Prostate gland (tissue), 2 donors: ENCODE results near the gene IL17RD. TPM values are rescaled to one million over a fixed set of nuclear protein-coding genes. Genes with fewer than 3 reads are reported as not detected.

Experiments
- DNase-seq: peaks from one replicate; pipeline ENCODE4 v3.0.0-alpha.2; 2019; ENCODE audit warnings: low spot score
- H3K27ac ChIP-seq, 2 donors: fragments of 200-600 bp; sonication (generic); 2 replicates each; pipeline ENCODE4 v1.5.1; 2017 to 2019
- H3K27me3 ChIP-seq: fragments of 200-600 bp; sonication (generic); replicated peaks from 2 replicates; pipeline ENCODE4 v1.5.1; 2019; ENCODE audit not compliant: insufficient read depth
- H3K36me3 ChIP-seq, 2 donors: fragments of 200-600 bp; sonication (generic); 1 replicate in 1 of 2; 2 replicates in 1 of 2; pipeline versions ENCODE4 v1.5.1 to v1.8.1; 2017 to 2019
- H3K4me1 ChIP-seq: fragments of 200-600 bp; sonication (generic); replicated peaks from 2 replicates; pipeline ENCODE4 v1.5.1; 2019
- H3K4me3 ChIP-seq, 2 donors: fragments of 200-600 bp; sonication (generic); 2 replicates each; pipeline ENCODE4 v1.5.1; 2017 to 2019
- H3K9me3 ChIP-seq: fragments of 200-600 bp; sonication (generic); 2 replicates; pipeline ENCODE4 v1.5.1; 2017
- POLR2A ChIP-seq: fragments of 450-650 bp; IDR thresholded peaks from one replicate; pipeline ENCODE4 v1.6.1; 2016; ENCODE audit warnings: antibody characterized with exemption, mild to moderate bottlenecking
- POLR2AphosphoS5 ChIP-seq: sonication (generic); formaldehyde crosslinking; IDR thresholded peaks from one replicate; pipeline ENCODE4 v1.6.1; 2017; ENCODE audit warnings: antibody characterized with exemption
- WGBS: methylation state at CpG from one replicate; pipeline ENCODE4 v1.1.5; 2018; 5-methylcytosine and 5-hydroxymethylcytosine counted together
- intact Hi-C: fragments of 100-400 bp; cut with DNase I; formaldehyde crosslinking; loops from one replicate; pipeline ENCODE4 v1.14.2; 2022
- total RNA-seq, 2 donors: library from RNA; depleted of rRNA; stranded (reverse); fragments of >200 nt; gene quantifications; one replicate each; pipeline ENCODE4 v1.1.0, GENCODE V29; 2016
- TF ChIP-seq, protein P1 (sequence below), 4 experiments: fragments of 200-600 bp in 2 of 4; fragments of 450-650 bp in 2 of 4; sonication (generic) in 2 of 4; IDR thresholded peaks; 1 replicate in 3 of 4; 2 replicates in 1 of 4; pipeline ENCODE4 v1.5.1; 2016 to 2019; ENCODE audit warnings: antibody characterized with exemption in 4 of 4, mild to moderate bottlenecking in 2 of 4, moderate library complexity in 2 of 4

Gene IL17RD
- total RNA-seq, 2 donors from 2014 or later = 8.3 to 19.9 TPM

DNA sequence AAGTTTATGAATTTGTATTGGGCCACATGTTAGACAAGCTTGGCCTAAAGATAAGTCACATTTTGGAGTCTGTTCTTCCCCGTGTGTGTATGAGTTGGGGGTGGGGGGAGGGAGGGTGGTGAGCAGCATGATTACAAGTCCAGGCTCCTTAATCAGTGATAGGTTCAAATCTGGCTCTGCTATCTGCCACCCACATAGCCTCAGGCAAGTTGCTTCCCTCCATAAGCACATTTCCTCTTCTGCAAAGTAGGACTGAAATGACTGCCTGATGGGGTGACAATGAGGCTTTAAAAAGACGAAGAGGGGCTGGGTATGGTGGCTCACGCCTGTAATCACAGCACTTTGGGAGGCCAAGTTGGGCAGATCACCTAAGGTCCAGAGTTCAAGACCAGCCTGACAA, 105.7 kb downstream of the IL17RD start:
- TF ChIP-seq POLR2A (no peak), POLR2AphosphoS5 (no peak)
- TF ChIP-seq, protein P1, sequence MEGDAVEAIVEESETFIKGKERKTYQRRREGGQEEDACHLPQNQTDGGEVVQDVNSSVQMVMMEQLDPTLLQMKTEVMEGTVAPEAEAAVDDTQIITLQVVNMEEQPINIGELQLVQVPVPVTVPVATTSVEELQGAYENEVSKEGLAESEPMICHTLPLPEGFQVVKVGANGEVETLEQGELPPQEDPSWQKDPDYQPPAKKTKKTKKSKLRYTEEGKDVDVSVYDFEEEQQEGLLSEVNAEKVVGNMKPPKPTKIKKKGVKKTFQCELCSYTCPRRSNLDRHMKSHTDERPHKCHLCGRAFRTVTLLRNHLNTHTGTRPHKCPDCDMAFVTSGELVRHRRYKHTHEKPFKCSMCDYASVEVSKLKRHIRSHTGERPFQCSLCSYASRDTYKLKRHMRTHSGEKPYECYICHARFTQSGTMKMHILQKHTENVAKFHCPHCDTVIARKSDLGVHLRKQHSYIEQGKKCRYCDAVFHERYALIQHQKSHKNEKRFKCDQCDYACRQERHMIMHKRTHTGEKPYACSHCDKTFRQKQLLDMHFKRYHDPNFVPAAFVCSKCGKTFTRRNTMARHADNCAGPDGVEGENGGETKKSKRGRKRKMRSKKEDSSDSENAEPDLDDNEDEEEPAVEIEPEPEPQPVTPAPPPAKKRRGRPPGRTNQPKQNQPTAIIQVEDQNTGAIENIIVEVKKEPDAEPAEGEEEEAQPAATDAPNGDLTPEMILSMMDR (IDR thresholded peaks at IDR 0.05) = no peak
- DNase-seq = no peak
- no peaks in the 10 kb centered on the region for H3K9me3 ChIP-seq
- intact Hi-C loops = no loop called here
- H3K27me3 ChIP-seq = no peaks in the 10 kb centered on the region
- 57% methylated on average over 3 of the region's 3 CpGs for WGBS
- H3K4me1 ChIP-seq = no peaks in the 10 kb centered on the region
- no peak overlapping the region for H3K27ac ChIP-seq
- no peak overlapping the region for H3K4me3 ChIP-seq
- no peaks in the 10 kb centered on the region for H3K36me3 ChIP-seq

DNA sequence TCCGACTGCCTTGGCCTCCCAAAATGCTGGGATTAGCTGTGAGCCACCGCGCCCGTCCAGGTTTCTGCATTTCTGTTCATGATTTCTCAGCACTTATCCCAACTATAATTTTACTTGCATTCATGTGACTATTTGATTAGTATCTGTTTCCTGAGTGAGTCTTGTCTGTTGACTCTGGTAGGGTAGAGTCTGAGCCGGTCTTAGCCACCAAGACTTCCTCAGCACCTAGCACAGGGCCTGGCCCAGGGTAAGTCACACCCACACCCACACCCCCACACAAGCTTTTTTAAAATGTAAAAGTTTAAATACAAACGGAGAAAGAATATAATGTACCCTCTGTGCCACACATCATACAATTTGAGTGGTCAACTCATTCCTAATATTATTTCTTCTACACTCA, 107.8 kb downstream of the IL17RD start:
- WGBS = 63% methylated on average over 6 of the region's 6 CpGs
- no peaks in the 10 kb centered on the region for H3K4me1 ChIP-seq
- no peak overlapping the region for H3K4me3 ChIP-seq
- H3K27me3 ChIP-seq = no peaks in the 10 kb centered on the region
- peak overlapping the region in 1 of 2 donors; percentile 21 for H3K27ac ChIP-seq
- TF ChIP-seq POLR2A = no peak
- no peak for TF ChIP-seq POLR2AphosphoS5
- TF ChIP-seq, protein P1 (IDR thresholded peaks at IDR 0.05) = no peak
- no peak for DNase-seq
- intact Hi-C loops = no loop called here
- H3K36me3 ChIP-seq = no peaks in the 10 kb centered on the region
- H3K9me3 ChIP-seq = no peaks in the 10 kb centered on the region

DNA sequence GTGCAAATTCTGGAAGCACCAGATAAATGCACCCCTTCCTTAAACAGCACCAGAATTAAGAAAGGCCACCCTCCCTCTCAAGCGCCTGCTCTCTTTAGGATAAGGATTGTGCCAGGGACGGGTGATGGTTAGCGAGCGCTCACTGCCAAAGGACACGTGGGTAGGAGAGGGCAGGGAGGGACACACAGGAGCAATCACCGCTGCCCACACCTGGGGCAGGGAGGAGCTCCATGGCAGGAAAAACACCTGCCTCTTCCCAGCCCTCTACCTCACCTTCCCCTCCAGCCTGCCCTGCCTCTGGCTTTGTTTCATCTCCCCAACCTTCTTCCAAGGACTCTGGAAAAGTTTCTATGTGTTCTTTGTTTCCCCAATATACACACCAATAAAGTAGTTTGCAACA, 112.0 kb downstream of the IL17RD start:
- TF ChIP-seq POLR2A (no peak), POLR2AphosphoS5 (peak; percentile 54)
- TF ChIP-seq, protein P1 (IDR thresholded peaks at IDR 0.05) = no peak
- H3K27me3 ChIP-seq = no peaks in the 10 kb centered on the region
- peak; percentile 22 for DNase-seq
- WGBS = 74% methylated on average over 6 of the region's 6 CpGs
- intact Hi-C loops = no loop called here
- H3K9me3 ChIP-seq = no peaks in the 10 kb centered on the region
- peak overlapping the region in 1 of 2 donors; percentile 59 for H3K27ac ChIP-seq
- no peaks in the 10 kb centered on the region for H3K4me1 ChIP-seq
- no peaks in the 10 kb centered on the region for H3K36me3 ChIP-seq
- no peak overlapping the region for H3K4me3 ChIP-seq

DNA sequence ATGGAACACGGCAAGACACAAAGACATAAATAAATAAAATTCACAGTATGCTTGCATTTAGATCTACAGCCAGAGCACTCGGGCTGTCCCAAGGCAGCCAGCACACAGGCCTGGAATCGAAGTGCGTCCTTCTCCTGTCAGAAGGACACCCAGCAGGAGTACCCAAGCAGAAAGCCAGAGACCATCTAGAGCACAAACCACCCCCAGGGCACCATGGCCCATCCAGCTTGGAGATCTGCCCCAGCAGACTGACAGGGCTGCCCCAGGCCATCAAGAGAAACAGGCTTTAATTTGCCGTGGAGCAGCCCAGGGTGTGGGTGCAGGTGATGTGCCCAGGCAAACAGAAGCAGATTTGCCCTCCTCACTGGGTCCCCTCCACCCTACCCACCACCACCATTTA, 112.5 kb downstream of the IL17RD start:
- intact Hi-C loops = no loop called here
- Histone ChIP-seq H3K27ac (peak overlapping the region in 1 of 2 donors; percentile 59), H3K27me3 (no peaks in the 10 kb centered on the region), H3K4me3 (no peak overlapping the region), H3K4me1 (no peaks in the 10 kb centered on the region), H3K36me3 (no peaks in the 10 kb centered on the region), H3K9me3 (no peaks in the 10 kb centered on the region)
- DNase-seq = no peak
- 90% methylated on average over 5 of the region's 5 CpGs for WGBS
- TF ChIP-seq, protein P1 (IDR thresholded peaks at IDR 0.05) = no peak
- TF ChIP-seq POLR2AphosphoS5 (no peak), POLR2A (no peak)

DNA sequence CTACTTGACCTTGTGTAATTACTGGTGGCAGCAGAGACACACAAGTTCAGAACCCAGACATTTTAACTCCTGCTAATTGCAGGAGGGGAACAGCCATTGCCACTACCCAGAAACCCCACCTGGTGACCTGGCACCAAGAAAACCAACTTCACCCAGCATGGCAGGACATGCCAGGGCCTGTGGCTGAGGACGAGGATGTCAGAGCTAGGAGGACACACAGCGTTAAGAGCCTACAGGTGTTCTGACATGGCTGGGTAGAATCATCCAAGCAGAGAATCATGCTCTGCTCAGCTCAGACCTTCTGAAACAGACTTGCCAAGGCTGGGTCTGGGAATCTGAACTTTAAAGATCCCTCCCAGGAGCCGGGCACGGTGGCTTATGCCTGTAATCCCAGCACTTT, 116.4 kb downstream of the IL17RD start:
- no peak overlapping the region for H3K4me3 ChIP-seq
- no peaks in the 10 kb centered on the region for H3K27me3 ChIP-seq
- no peak overlapping the region for H3K27ac ChIP-seq
- no peaks in the 10 kb centered on the region for H3K4me1 ChIP-seq
- no peak for TF ChIP-seq POLR2AphosphoS5
- no peak for TF ChIP-seq POLR2A
- intact Hi-C loops = no loop called here
- H3K36me3 ChIP-seq = no peaks in the 10 kb centered on the region
- DNase-seq = no peak
- WGBS = 43% methylated on average over 4 of the region's 4 CpGs
- H3K9me3 ChIP-seq = no peaks in the 10 kb centered on the region
